HepG2 (cell line): Measurements from ENCODE around the gene BICRA. TPM values are rescaled to one million over a fixed set of nuclear protein-coding genes. Genes with fewer than 3 reads are reported as not detected.

ENCODE experiments used
- BCL6 ChIP-seq: IDR thresholded peaks from 2 replicates; pipeline ENCODE4 v1.6.1; 2016; ENCODE audit warnings: missing genetic modification reagents, missing compliant biosample characterization
- CC2D1A ChIP-seq: sonication (generic); formaldehyde crosslinking; IDR thresholded peaks from 2 replicates; pipeline ENCODE4 v1.8.1; 2023; ENCODE audit warnings: mild to moderate bottlenecking, missing genetic modification reagents
- HNF4G ChIP-seq, 2 experiments: sonication (generic) in 1 of 2; formaldehyde crosslinking in 1 of 2; IDR thresholded peaks; 2 replicates each; pipeline versions ENCODE4 v1.4.0 to v1.6.1; 2011 to 2020; ENCODE audit warnings: borderline replicate concordance in 2 of 2, low read depth in 2 of 2, mild to moderate bottlenecking in 2 of 2, low read length in 1 of 2, missing genetic modification reagents in 1 of 2, moderate library complexity in 1 of 2
- MTA1 ChIP-seq: sonication (generic); formaldehyde crosslinking; IDR thresholded peaks from 2 replicates; pipeline ENCODE4 v1.4.0; 2020; ENCODE audit warnings: missing genetic modification reagents, mild to moderate bottlenecking, borderline replicate concordance
- NFYB ChIP-seq: sonication (generic); formaldehyde crosslinking; IDR thresholded peaks from 2 replicates; pipeline ENCODE4 v1.4.0; 2020; ENCODE audit warnings: missing genetic modification reagents
- NR2C2 ChIP-seq: sonication (generic); formaldehyde crosslinking; IDR thresholded peaks from 2 replicates; pipeline ENCODE4 v1.4.0; 2020; ENCODE audit warnings: missing genetic modification reagents, mild to moderate bottlenecking, moderate library complexity, borderline replicate concordance
- RARA ChIP-seq: IDR thresholded peaks from 2 replicates; pipeline ENCODE4 v1.6.1; 2016; ENCODE audit warnings: missing genetic modification reagents, missing compliant biosample characterization
- THYN1 ChIP-seq: sonication (generic); formaldehyde crosslinking; IDR thresholded peaks from 2 replicates; pipeline ENCODE4 v1.8.1; 2023; ENCODE audit warnings: low read depth, mild to moderate bottlenecking, moderate library complexity, missing genetic modification reagents, borderline replicate concordance
- ZNF530 ChIP-seq: sonication (generic); formaldehyde crosslinking; IDR thresholded peaks from 2 replicates; pipeline ENCODE4 v1.5.0; 2020; ENCODE audit warnings: low read depth, mild to moderate bottlenecking, missing genetic modification reagents
- ZNF569 ChIP-seq: sonication (generic); formaldehyde crosslinking; IDR thresholded peaks from 2 replicates; pipeline ENCODE4 v1.5.0; 2020; ENCODE audit warnings: mild to moderate bottlenecking, missing genetic modification reagents, moderate library complexity, borderline replicate concordance
- ZNF652 ChIP-seq: IDR thresholded peaks from 2 replicates; pipeline ENCODE4 v1.6.1; 2016; ENCODE audit warnings: low read depth, borderline replicate concordance
- polyA plus RNA-seq, 8 experiments: library from polyadenylated mRNA; depleted of rRNA in 3 of 8; stranded (reverse) in 7 of 8; unstranded in 1 of 8; fragments of >200 nt; fragmentation: Illumina TruSeq in 4 of 8; extraction: Trizol in 4 of 8; gene quantifications; 2 replicates each; pipeline versions ENCODE4 v1.2.1 to v1.2.3, GENCODE V29; 2011 to 2016; ENCODE audit warnings: low read depth in 4 of 8, missing spikeins in 1 of 8, mixed read lengths in 1 of 8; ENCODE audit not compliant: insufficient read depth in 1 of 8
- total RNA-seq, 5 experiments: library from RNA; depleted of rRNA; stranded (reverse); fragments of >200 nt; fragmentation: Illumina TruSeq; extraction: Trizol; gene quantifications; 2 replicates each; pipeline ENCODE4 v1.2.3, GENCODE V29; 2016; ENCODE audit warnings: low read depth in 1 of 5
- TF ChIP-seq, protein P1 (sequence below): IDR thresholded peaks from 2 replicates; pipeline ENCODE4 v1.6.1; 2018; ENCODE audit warnings: missing genetic modification reagents
- TF ChIP-seq, protein P2 (sequence below): sonication (generic); formaldehyde crosslinking; IDR thresholded peaks from 2 replicates; pipeline ENCODE4 v1.5.0; 2020; ENCODE audit warnings: missing genetic modification reagents
- TF ChIP-seq, protein P3 (sequence below): sonication (generic); formaldehyde crosslinking; IDR thresholded peaks from 2 replicates; pipeline ENCODE4 v1.9.0; 2021; ENCODE audit warnings: missing genetic modification reagents, borderline replicate concordance
- TF ChIP-seq, protein P4 (sequence below): sonication (generic); formaldehyde crosslinking; IDR thresholded peaks from 2 replicates; pipeline ENCODE4 v1.5.0; 2020; ENCODE audit warnings: mild to moderate bottlenecking, missing genetic modification reagents
- TF ChIP-seq, protein P5 (sequence below): sonication (generic); formaldehyde crosslinking; IDR thresholded peaks from 2 replicates; pipeline ENCODE4 v1.5.0; 2020; ENCODE audit warnings: missing genetic modification reagents

BICRA gene
- total and polyA plus RNA-seq, 2 of the 13 experiments (the other 11 are each of a cell fraction or from before 2014, with no cell fraction given), result 0.55 to 0.71 TPM

DNA sequence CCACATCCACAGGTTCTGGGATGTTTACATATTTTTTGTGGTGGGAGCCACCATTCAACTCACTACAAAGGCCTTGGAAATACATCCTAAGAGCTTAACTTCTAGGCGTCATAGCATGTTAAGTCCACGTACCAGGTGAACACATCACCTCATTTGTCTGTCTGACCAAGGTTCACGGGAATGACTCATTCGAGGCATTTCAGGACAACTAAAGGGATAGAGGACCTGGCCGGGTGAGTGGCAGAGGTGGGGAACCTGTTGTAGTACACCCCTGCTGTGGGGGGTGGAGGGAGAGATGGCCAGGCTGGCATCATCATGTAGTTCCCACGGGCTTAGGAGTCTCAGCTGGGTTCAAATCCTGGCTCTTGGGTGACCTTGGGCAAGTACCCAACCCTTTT lies 51.5 kb downstream of the BICRA start (continued):
- TF ChIP-seq, protein P1, sequence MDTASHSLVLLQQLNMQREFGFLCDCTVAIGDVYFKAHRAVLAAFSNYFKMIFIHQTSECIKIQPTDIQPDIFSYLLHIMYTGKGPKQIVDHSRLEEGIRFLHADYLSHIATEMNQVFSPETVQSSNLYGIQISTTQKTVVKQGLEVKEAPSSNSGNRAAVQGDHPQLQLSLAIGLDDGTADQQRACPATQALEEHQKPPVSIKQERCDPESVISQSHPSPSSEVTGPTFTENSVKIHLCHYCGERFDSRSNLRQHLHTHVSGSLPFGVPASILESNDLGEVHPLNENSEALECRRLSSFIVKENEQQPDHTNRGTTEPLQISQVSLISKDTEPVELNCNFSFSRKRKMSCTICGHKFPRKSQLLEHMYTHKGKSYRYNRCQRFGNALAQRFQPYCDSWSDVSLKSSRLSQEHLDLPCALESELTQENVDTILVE (CRISPR knock-in tag), result no peak
- TF ChIP-seq, protein P2, sequence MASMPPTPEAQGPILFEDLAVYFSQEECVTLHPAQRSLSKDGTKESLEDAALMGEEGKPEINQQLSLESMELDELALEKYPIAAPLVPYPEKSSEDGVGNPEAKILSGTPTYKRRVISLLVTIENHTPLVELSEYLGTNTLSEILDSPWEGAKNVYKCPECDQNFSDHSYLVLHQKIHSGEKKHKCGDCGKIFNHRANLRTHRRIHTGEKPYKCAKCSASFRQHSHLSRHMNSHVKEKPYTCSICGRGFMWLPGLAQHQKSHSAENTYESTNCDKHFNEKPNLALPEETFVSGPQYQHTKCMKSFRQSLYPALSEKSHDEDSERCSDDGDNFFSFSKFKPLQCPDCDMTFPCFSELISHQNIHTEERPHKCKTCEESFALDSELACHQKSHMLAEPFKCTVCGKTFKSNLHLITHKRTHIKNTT (CRISPR knock-in tag), result no peak
- no peak for TF ChIP-seq NFYB (CRISPR knock-in tag)
- no peak for TF ChIP-seq NR2C2 (CRISPR knock-in tag)
- TF ChIP-seq ZNF569 (CRISPR knock-in tag), result no peak
- TF ChIP-seq, protein P3, sequence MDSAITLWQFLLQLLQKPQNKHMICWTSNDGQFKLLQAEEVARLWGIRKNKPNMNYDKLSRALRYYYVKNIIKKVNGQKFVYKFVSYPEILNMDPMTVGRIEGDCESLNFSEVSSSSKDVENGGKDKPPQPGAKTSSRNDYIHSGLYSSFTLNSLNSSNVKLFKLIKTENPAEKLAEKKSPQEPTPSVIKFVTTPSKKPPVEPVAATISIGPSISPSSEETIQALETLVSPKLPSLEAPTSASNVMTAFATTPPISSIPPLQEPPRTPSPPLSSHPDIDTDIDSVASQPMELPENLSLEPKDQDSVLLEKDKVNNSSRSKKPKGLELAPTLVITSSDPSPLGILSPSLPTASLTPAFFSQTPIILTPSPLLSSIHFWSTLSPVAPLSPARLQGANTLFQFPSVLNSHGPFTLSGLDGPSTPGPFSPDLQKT (CRISPR knock-in tag), result no peak
- TF ChIP-seq, protein P4, sequence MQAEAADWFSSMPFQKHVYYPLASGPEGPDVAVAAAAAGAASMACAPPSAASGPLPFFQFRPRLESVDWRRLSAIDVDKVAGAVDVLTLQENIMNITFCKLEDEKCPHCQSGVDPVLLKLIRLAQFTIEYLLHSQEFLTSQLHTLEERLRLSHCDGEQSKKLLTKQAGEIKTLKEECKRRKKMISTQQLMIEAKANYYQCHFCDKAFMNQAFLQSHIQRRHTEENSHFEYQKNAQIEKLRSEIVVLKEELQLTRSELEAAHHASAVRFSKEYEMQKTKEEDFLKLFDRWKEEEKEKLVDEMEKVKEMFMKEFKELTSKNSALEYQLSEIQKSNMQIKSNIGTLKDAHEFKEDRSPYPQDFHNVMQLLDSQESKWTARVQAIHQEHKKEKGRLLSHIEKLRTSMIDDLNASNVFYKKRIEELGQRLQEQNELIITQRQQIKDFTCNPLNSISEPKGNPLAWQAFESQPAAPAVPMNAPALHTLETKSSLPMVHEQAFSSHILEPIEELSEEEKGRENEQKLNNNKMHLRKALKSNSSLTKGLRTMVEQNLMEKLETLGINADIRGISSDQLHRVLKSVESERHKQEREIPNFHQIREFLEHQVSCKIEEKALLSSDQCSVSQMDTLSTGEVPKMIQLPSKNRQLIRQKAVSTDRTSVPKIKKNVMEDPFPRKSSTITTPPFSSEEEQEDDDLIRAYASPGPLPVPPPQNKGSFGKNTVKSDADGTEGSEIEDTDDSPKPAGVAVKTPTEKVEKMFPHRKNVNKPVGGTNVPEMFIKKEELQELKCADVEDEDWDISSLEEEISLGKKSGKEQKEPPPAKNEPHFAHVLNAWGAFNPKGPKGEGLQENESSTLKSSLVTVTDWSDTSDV (CRISPR knock-in tag), result no peak
- TF ChIP-seq HNF4G (IDR thresholded peaks at IDR 0.05; ENCODE audit: borderline replicate concordance, low read depth, low read length), result peak; percentile 28; the same call in 1 of the 2 replicates
- TF ChIP-seq HNF4G (CRISPR knock-in tag; IDR thresholded peaks at IDR 0.05; ENCODE audit: borderline replicate concordance, low read depth), result no peak
- TF ChIP-seq MTA1 (CRISPR knock-in tag), result no peak
- TF ChIP-seq BCL6, result peak; percentile 43; the same call in 1 of the 2 replicates
- TF ChIP-seq, protein P5, sequence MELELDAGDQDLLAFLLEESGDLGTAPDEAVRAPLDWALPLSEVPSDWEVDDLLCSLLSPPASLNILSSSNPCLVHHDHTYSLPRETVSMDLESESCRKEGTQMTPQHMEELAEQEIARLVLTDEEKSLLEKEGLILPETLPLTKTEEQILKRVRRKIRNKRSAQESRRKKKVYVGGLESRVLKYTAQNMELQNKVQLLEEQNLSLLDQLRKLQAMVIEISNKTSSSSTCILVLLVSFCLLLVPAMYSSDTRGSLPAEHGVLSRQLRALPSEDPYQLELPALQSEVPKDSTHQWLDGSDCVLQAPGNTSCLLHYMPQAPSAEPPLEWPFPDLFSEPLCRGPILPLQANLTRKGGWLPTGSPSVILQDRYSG, result no peak
- TF ChIP-seq THYN1, result no peak
- TF ChIP-seq CC2D1A (CRISPR knock-in tag), result no peak
- TF ChIP-seq ZNF652 (CRISPR knock-in tag), result no peak
- no peak for TF ChIP-seq ZNF530 (CRISPR knock-in tag)
- peak; percentile 73 for TF ChIP-seq RARA (CRISPR knock-in tag)
- TF ChIP-seq, all 625 proteins: peak for 42
